ENCODE data around the gene CBX8. TPM values are rescaled to one million over a fixed set of nuclear protein-coding genes. Genes with fewer than 3 reads are reported as not detected.
A peak's percentile ranks its signal among the peaks of the same experiment; 100 is the strongest.

CBX8 gene
- polyA plus RNA-seq, 2 of the 4 experiments (the other 2 are of a cell fraction): 1.5 to 13.1 TPM

DNA sequence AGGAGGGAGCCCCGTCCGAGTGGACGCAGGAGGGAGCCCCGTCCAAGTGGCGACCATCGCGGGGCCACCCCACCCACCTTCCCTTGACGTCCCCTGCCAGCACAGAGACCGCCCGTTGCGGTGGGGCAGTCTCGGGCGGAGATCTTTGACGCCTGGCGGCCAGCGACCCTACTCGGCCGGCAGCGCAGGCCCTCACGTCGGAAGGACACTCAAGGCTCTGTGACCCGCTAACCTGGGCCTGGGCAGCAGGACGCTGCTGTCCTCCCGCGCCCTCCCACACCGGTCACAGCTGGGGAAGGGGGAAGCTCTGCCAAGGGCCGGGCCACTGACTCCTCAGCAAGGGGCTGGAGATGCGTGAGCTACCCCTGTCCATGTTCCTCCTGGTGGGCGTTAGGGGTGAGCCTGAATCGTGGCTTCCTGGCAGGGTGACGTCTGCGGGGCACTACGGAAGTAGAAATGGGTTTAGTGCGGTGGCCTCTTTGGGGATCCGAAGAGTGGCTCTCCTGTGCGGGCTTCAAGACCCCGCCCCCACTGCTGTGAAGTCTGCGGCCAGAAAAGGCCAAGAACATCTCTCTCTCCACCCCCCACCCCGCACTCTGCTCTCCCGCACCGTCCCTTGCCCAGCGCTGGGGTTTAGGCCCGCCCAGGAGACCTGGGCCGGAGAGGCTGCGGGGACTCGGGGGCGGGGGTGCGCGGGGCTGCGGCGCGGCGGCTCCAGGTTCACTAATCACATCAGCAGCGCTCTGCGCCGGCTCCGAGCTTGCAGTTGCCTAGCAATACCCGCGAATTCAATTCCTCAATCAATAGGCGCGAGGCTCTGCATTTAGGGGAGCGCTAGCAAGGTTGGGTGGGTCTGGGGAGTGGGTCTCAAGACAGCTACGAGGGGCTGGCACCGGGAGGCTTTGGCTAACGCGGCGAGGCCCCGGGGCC, 5.8 kb downstream of the CBX8 start:
- H3K27ac ChIP-seq: no peak overlapping the region
- peaks cover 35% of the 10 kb centered on the region for H3K4me1 ChIP-seq
- FAIRE-seq: no peak
- H3K4me3 ChIP-seq: no peak overlapping the region
- CTCF ChIA-PET: interaction anchor here (0.7 to 39.8 kb wide), 25 partner anchors 8 to 242 kb away, joined by 3 to 1281 read pairs (median 11); partner anchors contain the start of gene CBX4
- H3K9me3 ChIP-seq: no peaks in the 10 kb centered on the region
- POLR2A ChIA-PET: interaction anchor here (1.5 kb wide), 1 partner anchor 46 kb away, joined by 3 read pairs; no protein-coding TSS in a partner anchor
- WGBS (ENCODE audit: missing lambda C conversion rate): 94% methylated on average over 66 of the region's 68 CpGs
- no peak for DNase-seq (ENCODE audit: low read depth in 1 of 2, low spot score in 1 of 2)
- no peak overlapping the region for H3K4me2 ChIP-seq
- TF ChIP-seq RAD21 (conservative IDR thresholded peaks at IDR 0.05 in 1 of 2, IDR thresholded peaks at IDR 0.05 in 1 of 2) (no peak), CHD2 (IDR thresholded peaks at IDR 0.05; ENCODE audit: low read length, partially characterized antibody) (no peak), HOXB13 (CRISPR knock-in tag; IDR thresholded peaks at IDR 0.05; ENCODE audit: low read depth) (no peak), TP53 (CRISPR knock-in tag; IDR thresholded peaks at IDR 0.05) (no peak), NPAS2 (CRISPR knock-in tag; IDR thresholded peaks at IDR 0.05; ENCODE audit: borderline replicate concordance) (no peak), ZNF302 (CRISPR knock-in tag; IDR thresholded peaks at IDR 0.05) (no peak)
- TF ChIP-seq, protein P1, sequence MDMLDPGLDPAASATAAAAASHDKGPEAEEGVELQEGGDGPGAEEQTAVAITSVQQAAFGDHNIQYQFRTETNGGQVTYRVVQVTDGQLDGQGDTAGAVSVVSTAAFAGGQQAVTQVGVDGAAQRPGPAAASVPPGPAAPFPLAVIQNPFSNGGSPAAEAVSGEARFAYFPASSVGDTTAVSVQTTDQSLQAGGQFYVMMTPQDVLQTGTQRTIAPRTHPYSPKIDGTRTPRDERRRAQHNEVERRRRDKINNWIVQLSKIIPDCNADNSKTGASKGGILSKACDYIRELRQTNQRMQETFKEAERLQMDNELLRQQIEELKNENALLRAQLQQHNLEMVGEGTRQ (IDR thresholded peaks at IDR 0.05): no peak
- no peak for ATAC-seq

DNA sequence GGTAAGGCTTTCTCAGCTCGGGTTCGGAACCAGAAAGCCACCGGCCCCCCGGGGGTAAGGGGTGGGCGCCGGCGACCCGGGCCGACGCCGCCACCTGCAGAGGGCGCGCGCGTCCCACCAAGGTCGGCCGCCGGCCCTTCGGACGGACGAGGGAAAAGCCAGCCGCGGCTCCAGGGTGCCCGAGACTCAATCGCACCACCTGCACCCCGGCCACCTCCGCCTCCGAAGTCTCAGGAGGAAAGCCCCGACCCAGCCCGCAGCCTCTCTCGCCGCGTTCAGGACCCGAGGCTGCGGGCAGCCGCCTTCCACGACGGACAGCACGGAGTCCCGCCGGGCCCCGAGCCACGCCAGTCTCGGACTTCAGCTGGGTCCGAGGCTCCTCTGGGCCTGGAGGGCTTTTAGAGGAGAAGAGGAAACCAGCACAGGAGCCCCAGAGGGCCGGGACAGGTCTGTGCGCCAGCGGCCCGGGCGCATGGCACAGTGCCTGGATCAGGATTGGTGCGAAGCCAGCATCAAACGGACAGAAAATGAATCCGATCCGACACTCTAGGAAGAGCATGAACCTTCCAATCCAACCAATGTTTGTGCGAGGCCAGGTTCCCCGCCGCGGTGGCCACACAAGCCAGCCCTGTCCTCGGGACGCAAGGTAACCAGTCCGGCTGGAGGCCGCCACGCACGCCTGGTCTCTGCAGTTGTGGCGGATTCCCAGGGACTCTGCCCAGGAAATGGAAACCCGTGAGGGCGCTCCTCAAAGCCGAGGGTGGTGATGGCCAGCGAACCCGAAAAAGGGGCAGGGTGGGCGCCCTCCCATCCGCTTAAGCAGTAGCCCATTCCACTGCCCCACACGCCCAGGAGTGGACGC, 6.7 kb downstream of the CBX8 start:
- Histone ChIP-seq H3K27ac (peak overlapping the region; percentile 63 to 73; a peak in 5 of 6 replicates), H3K4me3 (no peak overlapping the region), H3K9me3 (no peaks in the 10 kb centered on the region), H3K4me1 (peaks cover 26% of the 10 kb centered on the region), H3K4me2 (peak overlapping the region; percentile 90)
- no peak for TF ChIP-seq RARB (CRISPR knock-in tag; IDR thresholded peaks at IDR 0.05)
- TF ChIP-seq ZC3H11A (IDR thresholded peaks at IDR 0.05): no peak
- TF ChIP-seq, protein P2, sequence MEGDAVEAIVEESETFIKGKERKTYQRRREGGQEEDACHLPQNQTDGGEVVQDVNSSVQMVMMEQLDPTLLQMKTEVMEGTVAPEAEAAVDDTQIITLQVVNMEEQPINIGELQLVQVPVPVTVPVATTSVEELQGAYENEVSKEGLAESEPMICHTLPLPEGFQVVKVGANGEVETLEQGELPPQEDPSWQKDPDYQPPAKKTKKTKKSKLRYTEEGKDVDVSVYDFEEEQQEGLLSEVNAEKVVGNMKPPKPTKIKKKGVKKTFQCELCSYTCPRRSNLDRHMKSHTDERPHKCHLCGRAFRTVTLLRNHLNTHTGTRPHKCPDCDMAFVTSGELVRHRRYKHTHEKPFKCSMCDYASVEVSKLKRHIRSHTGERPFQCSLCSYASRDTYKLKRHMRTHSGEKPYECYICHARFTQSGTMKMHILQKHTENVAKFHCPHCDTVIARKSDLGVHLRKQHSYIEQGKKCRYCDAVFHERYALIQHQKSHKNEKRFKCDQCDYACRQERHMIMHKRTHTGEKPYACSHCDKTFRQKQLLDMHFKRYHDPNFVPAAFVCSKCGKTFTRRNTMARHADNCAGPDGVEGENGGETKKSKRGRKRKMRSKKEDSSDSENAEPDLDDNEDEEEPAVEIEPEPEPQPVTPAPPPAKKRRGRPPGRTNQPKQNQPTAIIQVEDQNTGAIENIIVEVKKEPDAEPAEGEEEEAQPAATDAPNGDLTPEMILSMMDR (IDR thresholded peaks at IDR 0.05): peak; percentile 98
- no peak for TF ChIP-seq FOXS1 (CRISPR knock-in tag; IDR thresholded peaks at IDR 0.05)
- TF ChIP-seq, protein P3, sequence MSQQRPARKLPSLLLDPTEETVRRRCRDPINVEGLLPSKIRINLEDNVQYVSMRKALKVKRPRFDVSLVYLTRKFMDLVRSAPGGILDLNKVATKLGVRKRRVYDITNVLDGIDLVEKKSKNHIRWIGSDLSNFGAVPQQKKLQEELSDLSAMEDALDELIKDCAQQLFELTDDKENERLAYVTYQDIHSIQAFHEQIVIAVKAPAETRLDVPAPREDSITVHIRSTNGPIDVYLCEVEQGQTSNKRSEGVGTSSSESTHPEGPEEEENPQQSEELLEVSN (IDR thresholded peaks at IDR 0.05; ENCODE audit: borderline replicate concordance, low read depth): peak; percentile 75
- peak; percentile 93 for TF ChIP-seq SMC3 (IDR thresholded peaks at IDR 0.05)
- TF ChIP-seq, protein P4, sequence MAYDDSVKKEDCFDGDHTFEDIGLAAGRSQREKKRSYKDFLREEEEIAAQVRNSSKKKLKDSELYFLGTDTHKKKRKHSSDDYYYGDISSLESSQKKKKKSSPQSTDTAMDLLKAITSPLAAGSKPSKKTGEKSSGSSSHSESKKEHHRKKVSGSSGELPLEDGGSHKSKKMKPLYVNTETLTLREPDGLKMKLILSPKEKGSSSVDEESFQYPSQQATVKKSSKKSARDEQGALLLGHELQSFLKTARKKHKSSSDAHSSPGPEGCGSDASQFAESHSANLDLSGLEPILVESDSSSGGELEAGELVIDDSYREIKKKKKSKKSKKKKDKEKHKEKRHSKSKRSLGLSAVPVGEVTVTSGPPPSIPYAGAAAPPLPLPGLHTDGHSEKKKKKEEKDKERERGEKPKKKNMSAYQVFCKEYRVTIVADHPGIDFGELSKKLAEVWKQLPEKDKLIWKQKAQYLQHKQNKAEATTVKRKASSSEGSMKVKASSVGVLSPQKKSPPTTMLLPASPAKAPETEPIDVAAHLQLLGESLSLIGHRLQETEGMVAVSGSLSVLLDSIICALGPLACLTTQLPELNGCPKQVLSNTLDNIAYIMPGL (CRISPR knock-in tag; IDR thresholded peaks at IDR 0.05; ENCODE audit: borderline replicate concordance): no peak
- no peak for TF ChIP-seq HDAC2 (IDR thresholded peaks at IDR 0.05)
- TF ChIP-seq, protein P5, sequence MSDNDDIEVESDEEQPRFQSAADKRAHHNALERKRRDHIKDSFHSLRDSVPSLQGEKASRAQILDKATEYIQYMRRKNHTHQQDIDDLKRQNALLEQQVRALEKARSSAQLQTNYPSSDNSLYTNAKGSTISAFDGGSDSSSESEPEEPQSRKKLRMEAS (IDR thresholded peaks at IDR 0.05): peak; percentile 64
- peak; percentile 85 to 96 for TF ChIP-seq RAD21 (conservative IDR thresholded peaks at IDR 0.05 in 1 of 2, IDR thresholded peaks at IDR 0.05 in 1 of 2)
- TF ChIP-seq, protein P6, sequence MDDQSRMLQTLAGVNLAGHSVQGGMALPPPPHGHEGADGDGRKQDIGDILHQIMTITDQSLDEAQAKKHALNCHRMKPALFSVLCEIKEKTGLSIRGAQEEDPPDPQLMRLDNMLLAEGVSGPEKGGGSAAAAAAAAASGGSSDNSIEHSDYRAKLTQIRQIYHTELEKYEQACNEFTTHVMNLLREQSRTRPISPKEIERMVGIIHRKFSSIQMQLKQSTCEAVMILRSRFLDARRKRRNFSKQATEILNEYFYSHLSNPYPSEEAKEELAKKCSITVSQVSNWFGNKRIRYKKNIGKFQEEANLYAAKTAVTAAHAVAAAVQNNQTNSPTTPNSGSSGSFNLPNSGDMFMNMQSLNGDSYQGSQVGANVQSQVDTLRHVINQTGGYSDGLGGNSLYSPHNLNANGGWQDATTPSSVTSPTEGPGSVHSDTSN (IDR thresholded peaks at IDR 0.05): no peak
- no peak for TF ChIP-seq EHMT2 (IDR thresholded peaks at IDR 0.05; ENCODE audit: low read depth)
- TF ChIP-seq KDM5A (IDR thresholded peaks at IDR 0.05): peak; percentile 44; the same call in 1 of the 2 replicates
- peak; percentile 58 to 95 for DNase-seq (ENCODE audit: low read depth in 1 of 2, low spot score in 1 of 2)
- 43% methylated on average over 65 of the region's 74 CpGs for WGBS (ENCODE audit: missing lambda C conversion rate)
- ChIA-PET CTCF (interaction anchor here (0.6 to 39.8 kb wide), 51 partner anchors 9 to 353 kb away, joined by 3 to 1281 read pairs (median 6); partner anchors contain the start of gene CBX4), POLR2A (interaction anchor here (1.2 to 1.5 kb wide), 3 partner anchors 21 to 49 kb away, joined by 3 to 7 read pairs (median 3); partner anchors contain the start of gene CBX4)
- peak; percentile 19 to 65; a peak in 3 of 6 replicates for ATAC-seq
- no peak for FAIRE-seq
